ENCODE data around the gene WWOX. TPM values are rescaled to one million over a fixed set of nuclear protein-coding genes. Genes with fewer than 3 reads are reported as not detected.

The WWOX gene
- total RNA-seq, 1 donor from 2014 or later, result 13.1 TPM

DNA sequence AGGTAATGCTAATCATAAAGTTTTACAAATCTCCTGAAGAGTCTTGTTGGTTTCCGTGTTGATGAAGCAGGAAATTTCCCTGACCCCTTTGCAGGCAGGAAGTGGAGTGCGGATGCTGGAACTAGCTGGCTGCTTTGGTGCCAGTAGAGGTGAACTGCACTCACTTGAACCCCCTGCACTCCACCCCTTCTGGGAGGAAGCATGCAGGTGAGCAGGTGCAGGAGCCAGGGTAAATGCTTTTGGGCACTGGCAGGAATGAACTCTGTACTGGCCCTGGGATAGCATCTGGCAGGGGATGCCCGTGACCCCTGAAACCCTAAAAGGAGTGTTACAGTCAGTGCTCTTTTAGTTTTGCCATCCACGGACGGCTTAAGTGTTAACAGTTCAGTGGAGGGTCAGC lies 430.4 kb downstream of the WWOX start:
- intact Hi-C loops (cut with DNase I), result no loop called here
- ATAC-seq (no peak), DNase-seq (ENCODE audit: missing footprints) (no peak)

DNA sequence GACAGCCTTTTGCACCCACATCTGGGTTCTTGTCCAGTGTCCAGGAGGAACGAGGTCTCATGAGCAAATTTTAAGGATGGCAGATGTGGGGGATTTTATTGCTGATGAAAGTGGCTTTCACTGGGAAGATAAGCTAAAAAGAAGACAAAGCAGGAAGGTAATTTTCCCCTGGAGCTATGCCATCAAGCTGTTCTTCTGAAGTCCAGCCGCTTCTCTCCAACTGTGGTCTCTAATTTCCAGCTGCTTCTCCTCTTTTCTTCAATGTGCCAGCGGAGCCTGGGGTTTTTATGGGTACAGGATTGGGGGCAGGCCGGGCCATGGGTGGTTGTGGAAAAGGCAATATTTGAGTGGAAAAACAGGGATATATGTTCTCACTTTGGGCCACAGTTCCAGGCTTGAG lies 430.8 kb downstream of the WWOX start:
- intact Hi-C loops (cut with DNase I), result no loop called here
- DNase-seq (ENCODE audit: missing footprints) (no peak), ATAC-seq (no peak)

DNA sequence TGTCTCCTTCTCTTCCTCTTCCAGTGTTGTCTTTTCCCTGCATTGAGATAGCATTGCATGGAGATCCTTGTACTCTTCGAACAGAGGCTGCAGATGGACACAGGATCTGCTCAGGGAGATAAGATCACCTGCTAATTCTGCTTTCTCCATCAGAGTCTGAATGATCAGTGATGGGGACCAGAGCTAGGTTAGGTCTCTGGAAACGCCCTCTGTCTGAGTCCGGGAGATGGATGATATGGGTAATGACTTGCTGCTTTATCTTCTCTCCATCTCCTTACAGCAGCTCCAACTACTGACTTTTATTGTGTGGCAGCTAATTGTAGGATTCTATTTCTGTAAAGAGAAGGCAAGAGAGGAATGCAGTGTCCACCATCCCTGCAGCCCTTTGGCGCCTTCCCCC lies 435.6 kb downstream of the WWOX start:
- ATAC-seq, result no peak
- intact Hi-C loops (cut with DNase I), result no loop called here
- no peak for DNase-seq (ENCODE audit: missing footprints)

DNA sequence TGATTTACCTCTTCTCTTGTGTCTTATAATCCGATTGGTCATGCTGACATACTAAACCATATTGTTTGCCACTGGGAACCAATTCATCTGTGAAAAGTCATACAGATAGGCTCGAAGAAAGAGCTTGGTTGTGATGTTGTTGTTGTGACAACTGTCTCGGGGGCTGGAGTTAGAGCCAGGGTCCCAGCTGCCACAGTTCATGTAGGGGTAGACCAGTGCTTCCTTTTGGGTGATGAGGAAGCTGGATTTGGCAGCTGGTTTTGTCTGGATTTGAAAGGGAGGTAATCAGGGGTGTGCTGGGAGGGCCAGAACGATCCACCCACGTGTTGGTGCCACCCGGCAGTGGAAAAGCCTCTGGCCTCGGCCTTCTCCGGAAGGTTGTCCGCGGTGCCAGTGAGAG lies 438.1 kb downstream of the WWOX start:
- DNase-seq (ENCODE audit: missing footprints) (no peak), ATAC-seq (no peak)
- intact Hi-C loops (cut with DNase I), result no loop called here

DNA sequence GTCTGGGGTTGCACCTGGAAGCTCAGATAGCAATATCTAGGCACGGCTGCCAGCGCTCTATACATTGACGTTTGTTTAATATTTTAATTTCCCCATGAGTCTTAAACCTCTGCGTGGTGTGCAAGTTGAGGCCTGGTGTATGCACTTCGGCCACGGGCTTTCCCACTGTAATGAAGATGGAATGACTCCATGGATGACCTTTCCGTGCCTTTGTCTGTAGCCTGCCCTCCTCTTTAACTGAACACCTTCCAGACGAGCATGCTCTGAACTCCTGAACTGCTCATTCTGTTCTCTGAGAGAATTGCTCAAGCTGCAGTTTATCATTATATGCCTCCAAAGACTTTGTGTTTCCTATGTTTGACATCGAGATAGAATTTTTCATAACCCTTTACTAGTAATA lies 438.8 kb downstream of the WWOX start:
- intact Hi-C loops (cut with DNase I), result no loop called here
- DNase-seq (ENCODE audit: missing footprints) (no peak), ATAC-seq (no peak)

DNA sequence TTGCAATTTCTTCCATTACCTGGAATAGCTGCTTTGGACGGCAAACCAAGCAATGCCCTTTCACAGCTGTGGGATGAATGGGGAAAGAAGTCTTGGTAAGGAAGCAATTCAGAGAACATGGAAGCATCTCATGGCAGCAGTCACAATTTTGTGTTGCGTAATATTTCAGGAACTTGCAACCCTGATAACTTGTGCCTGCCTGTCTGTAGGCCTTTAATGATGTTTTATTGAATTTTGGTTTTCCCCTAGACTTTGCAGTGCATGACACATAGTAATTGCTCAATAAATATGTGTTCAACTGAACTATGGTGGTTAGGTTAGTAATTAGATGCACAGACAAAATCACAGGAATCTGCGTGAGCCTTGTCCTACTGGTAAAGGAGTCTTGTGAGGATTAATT lies 439.5 kb downstream of the WWOX start:
- intact Hi-C loops (cut with DNase I), result no loop called here
- no peak for ATAC-seq

DNA sequence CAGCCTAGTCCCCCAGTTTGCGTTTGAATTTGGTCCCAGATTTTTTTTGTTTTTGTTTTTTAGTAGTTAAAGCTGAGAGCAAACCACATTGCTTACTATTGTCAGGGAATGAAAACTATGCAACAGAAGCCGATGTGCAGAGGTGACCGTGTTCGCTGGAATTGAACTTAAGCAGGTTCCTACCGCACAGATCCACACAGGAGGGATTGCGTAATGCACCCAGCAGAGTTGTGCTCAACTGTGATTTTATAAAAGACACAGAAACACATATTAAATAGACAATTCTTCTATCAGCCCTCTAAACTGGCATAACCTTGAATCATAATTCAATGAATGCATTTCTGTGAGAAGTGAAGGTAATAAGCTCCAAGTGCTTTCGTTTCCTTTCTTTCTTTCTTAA lies 443.0 kb downstream of the WWOX start:
- ATAC-seq (no peak), DNase-seq (ENCODE audit: missing footprints) (no peak)
- intact Hi-C loops (cut with DNase I), result no loop called here

More for the DNA sequence above, 439.5 kb downstream of the WWOX start:
- DNase-seq (ENCODE audit: missing footprints), result no peak

DNA sequence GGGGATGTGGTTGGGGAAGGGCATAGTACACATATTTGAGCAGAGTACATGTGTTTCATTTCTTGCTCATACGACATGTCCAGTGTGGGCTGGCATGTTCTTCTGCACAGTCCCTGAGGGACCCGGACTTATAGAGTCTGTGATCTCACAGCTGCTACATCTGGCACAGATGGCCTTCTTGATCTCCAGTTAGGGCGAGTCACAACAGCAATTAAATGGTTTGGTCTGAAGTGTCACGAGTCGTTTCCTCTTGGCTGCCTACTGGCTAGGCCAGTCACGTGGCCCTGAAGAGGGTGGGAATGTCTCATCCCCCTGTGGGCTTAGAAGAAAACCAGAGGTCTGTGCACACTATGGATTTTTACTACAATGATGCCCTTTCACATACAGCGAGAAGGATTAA lies 443.6 kb downstream of the WWOX start:
- ATAC-seq, result peak; percentile 20
- DNase-seq (ENCODE audit: missing footprints), result no peak
- intact Hi-C loops (cut with DNase I), result no loop called here

DNA sequence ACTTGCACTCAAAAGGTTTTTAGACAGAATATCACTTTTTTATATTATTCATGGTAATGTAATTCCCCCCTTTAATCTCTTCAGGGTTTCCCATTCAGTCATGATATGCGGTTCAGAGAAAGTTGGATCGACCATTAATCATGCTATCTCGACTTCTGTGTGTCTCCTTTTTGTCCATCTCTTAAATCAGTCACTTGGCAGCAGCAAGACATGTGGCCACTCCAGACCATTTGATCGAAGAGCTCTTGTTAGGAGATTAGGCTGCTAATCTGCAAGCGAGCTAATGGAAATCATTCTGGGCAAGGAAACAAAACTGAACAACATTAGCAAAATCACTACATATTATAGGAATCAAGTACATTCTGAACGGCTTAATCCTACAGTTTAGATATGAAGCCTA lies 449.9 kb downstream of the WWOX start:
- ATAC-seq, result no peak
- intact Hi-C loops (cut with DNase I), result no loop called here
- no peak for DNase-seq (ENCODE audit: missing footprints)

DNA sequence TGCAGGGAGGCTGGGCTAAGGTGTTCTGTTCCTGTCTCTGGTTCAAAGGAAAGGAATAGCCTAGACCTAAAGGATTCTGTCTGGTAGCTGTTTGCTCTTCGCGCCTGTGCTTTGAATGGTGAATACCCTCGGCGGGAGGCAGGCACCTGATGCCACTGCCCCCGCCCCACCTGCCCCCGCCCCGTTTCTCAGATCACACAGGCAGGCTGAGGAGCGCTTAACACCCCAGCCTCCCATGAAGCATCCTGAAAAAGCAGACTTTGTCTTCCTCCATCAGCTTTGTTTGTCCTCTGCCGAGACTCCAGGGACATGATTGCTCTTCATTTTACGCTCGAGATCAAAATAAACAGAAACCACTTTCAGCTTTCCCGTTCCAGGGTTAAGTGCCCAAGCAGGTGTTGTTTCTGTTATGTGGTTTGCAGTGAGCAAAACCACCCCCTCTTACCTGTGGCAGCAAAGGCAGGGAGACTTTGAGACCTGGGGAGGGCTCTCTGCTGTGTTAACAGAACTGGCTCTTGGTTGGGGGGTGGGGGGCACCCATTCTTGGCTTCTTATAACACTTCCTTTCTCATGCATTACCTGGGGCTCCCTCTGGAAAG lies 452.1 kb downstream of the WWOX start:
- intact Hi-C loops (cut with DNase I), result no loop called here
- DNase-seq (ENCODE audit: missing footprints) (no peak), ATAC-seq (no peak)

DNA sequence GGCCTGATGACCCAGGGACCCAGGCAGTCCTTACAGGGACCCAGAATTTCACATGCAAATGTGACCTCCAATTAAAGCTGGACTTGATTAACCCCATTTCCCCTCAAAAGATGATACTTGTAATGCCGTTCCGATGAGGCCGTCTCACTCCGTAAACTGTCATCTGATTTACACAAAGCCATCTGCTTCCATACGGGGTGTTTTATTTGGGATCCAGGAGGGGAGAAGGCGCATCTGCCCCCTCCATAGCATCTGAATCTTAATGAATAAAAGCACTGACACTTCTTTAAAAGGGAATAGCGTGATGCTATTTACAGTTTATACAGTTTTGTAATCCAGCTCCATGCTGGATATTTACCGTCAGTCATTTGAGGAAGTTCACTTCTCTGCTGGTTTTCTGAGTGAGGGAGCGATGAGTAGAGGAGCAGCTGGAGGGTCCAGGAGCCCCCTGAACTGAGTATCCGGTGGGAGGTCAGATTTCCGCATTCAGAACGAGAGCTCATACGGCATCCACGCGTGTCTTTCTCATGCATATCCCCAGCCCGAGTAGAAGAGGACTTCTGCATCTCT lies 452.7 kb downstream of the WWOX start:
- ATAC-seq, result no peak
- intact Hi-C loops (cut with DNase I), result no loop called here
- DNase-seq (ENCODE audit: missing footprints), result no peak

DNA sequence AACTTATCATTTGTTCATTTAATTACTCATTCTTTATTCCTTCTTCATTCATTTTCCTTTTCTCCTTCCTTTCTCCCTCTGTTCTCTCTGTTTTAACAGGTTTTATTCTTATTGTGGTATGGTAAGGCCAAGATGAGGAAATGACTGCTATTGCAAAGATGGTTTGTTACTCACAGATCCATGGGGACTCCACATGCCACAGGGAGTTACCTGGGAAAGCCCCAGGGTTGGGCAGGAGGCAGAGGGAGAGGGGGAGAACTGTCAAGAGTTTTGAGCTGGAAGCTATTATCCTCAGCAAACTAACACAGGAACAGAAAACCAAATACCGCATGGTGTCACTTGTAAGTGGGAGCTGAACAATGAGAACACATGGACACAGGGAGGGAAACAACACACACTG lies 453.3 kb downstream of the WWOX start:
- no peak for DNase-seq (ENCODE audit: missing footprints)
- ATAC-seq, result no peak
- intact Hi-C loops (cut with DNase I), result no loop called here

DNA sequence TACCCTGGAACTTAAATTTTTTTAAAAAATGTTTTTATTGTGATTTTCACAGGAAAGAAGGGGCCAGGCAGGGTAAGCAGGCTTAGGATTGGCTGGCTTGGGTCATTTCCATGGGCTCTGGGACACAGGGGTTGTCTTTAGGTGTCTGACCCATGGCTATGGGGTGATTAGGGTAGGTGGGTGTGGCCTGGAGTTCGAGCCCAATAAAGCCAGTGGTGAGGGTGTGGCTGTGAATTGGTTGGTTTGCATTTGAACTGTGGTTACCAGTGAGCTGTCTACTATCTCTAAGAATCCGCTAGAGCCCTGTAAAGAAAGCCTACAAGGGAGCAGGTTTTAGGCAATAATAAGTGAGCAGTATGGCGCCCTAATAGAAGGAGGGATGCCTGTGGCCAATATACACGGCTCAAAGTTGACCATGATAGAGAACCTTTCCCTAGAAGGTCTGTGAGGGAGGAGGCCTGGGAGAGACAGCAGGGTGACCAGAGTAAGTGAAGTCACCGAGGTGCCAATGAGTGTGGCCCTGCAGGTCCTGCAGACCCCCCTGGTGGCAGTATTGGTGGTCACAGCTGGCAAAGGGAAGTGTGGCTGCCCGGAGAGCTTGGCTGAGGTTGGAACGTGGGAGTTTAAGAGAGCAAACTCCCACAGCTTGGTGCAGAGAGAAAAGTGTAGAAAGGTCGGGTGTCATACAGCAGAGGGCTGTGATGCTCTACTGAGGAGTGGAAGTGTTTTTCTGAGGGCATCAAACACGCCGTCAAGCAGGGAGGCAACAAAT lies 454.0 kb downstream of the WWOX start:
- ATAC-seq (no peak), DNase-seq (ENCODE audit: missing footprints) (no peak)
- intact Hi-C loops (cut with DNase I), result no loop called here

DNA sequence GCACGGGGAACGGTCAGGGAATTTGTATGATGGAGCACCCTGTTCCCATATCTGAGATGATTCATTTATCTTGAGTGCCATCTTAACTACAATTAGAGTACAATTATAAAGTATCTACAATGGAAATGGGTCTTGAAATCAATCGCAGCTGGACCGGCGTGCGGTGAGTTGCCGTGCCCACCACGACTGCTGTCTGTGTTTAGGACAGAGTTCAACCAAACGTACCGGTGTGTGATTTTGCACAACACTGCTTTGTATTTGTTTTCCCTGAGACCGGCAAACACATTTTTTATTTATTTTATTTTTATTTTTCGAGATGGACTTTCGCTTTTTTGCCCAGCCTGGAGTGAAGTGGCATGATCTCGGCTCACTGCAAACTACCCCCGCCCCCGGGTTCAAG lies 457.0 kb downstream of the WWOX start:
- intact Hi-C loops (cut with DNase I), result no loop called here
- DNase-seq (ENCODE audit: missing footprints) (no peak), ATAC-seq (no peak)

DNA sequence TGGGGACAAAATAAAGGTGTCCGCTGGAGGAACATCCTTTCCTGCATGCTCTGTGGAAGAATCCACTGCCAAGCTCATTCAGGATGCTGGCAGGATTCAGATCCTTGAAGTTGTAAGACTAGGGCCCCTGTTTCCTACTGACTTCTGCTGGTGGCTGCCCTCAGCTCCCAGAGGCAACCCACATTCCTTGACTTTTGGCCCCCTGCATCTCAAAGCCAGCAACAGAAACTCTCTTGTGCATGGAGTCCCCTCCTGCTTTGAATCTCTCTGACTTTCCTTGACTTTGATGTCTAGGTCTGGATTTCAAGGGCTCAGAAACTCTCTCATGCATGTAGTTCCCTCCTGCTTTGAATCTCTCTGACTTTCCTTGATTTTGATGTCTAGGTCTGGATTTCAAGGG lies 461.5 kb downstream of the WWOX start:
- DNase-seq (ENCODE audit: missing footprints) (no peak), ATAC-seq (no peak)
- intact Hi-C loops (cut with DNase I), result no loop called here

DNA sequence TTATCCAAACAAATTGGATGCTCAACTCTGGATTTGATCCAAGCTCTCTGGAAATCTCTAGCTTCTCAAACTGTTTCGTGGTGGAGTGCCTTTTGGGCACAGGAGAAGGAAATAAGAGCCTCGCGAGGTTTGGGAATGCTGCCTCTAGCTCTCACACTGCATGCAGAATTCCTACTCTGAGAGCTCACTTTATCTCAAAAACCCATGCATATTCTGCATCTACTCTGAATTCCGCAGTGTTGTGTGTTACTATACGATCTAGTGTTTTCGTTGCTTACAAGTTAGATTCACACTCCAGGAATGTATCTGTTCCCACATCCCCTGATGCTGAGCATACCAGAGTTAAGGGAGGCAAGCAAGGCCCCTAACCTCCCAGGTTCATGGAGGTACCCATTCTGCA lies 462.7 kb downstream of the WWOX start:
- DNase-seq (ENCODE audit: missing footprints) (no peak), ATAC-seq (no peak)
- intact Hi-C loops (cut with DNase I), result no loop called here

DNA sequence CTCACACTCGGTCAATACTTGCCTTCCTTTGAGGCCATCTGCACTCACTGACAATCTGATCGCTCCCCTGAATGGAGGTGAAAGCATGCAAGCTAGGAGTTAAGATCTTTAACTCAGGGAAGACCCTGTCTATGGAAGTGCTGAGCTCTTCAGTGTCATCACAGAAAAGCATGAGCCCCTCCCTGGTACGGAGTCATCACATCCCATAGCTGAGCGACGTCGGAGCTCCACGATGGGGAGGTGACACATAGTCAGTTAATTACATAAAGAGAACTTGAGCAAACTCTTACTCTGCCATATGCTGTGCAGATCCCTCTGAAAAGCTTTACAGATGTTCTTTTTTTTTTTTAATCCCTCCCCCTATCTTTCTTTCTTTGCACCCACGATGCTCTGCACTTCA lies 463.2 kb downstream of the WWOX start:
- intact Hi-C loops (cut with DNase I), result no loop called here
- DNase-seq (ENCODE audit: missing footprints) (no peak), ATAC-seq (no peak)

DNA sequence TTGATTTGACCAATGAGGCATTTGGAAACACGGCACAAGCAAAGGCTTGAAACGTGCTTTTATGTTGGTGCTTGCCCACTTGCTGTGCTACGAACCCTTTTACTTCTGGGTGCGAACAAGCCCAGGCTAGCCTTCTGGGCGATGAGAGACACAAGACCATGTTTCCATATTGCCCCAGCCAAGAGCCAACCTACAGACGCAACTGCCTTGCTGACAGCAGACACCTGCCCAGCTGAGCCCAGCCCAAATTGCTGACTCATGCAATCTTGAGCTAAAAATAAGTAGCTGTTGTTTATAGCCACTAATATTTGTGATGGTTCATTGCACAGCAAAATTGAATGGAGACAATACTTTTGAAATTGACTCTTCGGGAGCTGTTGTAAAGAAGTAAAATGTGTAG lies 464.5 kb downstream of the WWOX start:
- ATAC-seq, result no peak
- intact Hi-C loops (cut with DNase I), result no loop called here
- no peak for DNase-seq (ENCODE audit: missing footprints)

DNA sequence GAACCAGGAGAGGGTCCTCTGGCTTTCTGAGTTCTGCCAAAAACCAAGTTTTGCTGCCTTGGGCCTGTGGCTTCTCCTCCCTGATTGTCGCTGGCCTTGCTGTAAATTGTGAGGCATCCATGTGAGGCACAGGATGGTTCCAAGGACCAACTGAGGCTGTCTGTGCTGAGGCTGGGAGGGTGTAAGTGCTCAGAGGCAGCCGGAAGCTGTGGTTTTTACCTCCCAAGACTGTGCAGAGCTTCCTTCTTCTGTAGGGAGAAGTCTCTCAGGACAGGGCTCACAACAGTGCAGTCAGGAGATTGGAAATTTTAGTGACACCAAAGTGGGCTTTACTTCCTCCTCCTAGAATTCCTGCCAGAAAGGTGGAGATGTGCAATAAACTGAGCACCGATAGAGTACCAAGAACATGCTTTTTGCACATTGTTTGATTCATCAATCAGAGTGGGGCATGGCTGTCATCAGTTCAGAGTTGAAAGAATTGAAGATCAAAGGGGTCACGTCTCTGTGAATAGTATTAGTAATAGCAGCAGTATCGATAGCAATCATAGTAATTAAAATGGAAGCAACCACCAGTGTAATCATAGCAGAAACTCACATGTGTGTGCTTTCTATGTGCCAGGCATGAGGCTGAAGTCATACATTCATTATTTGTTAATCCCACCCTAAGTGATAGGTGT lies 467.1 kb downstream of the WWOX start:
- DNase-seq (ENCODE audit: missing footprints) (no peak), ATAC-seq (no peak)
- intact Hi-C loops (cut with DNase I), result no loop called here

All from Right ventricle myocardium inferior (tissue), 1 donor.